ENCODE measurements around the gene RRBP1.

RRBP1 gene

DNA sequence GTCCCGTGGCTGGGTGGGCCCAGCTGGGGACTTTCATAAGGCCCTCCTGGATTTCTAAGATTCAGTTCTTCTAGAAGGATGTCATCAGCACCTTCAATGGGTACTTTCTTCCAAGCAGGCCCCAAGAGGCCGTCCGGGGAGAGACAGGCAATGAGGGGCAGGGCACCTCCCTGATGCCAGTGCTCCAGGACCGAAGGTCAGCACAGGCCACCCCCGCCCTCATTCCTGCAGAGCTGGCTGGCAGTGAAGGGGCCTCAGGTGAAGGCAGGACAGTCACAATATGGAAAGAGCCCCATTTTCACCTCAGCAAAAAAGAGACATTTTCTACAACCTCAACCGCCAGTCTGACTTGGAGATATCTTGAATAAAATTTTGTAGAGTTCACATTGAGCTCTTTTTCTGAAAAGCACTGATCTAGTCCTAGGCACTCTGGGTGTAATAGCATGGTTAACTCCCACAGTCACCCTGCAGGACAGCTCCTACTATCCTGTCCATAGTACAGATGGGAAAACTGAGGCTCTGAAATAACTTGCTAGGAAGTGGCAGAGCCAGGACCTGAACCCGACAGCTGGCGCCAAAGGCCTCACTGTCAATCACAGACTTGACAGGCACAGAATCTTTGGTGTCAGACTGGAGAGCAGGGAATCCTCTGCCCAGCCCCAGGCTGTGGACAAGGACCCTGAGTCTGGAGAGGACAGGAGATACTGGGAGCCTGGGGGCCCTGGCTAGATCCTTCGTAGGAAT, 50.3 kb downstream of the RRBP1 start:
- DNase-seq, result no peak

DNA sequence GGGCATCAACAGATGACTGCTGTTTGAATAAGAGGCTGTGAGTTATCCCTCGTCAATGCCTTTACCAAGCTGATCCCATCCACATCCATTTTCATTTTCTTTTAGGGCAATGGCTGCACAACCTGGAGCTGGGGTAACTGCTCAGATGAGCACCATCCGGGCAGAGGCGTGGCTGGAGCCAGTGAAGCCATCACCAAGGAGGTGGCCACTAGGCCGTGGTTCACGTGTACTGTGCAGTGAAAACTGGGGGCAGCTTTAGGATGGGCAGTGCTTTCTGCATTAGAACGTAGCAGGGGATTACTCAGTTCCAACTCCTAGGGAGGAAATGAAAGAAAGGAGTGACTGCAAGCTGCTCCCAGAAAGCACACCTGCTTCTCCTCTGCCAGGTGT, 51.2 kb downstream of the RRBP1 start:
- DNase-seq, result no peak

DNA sequence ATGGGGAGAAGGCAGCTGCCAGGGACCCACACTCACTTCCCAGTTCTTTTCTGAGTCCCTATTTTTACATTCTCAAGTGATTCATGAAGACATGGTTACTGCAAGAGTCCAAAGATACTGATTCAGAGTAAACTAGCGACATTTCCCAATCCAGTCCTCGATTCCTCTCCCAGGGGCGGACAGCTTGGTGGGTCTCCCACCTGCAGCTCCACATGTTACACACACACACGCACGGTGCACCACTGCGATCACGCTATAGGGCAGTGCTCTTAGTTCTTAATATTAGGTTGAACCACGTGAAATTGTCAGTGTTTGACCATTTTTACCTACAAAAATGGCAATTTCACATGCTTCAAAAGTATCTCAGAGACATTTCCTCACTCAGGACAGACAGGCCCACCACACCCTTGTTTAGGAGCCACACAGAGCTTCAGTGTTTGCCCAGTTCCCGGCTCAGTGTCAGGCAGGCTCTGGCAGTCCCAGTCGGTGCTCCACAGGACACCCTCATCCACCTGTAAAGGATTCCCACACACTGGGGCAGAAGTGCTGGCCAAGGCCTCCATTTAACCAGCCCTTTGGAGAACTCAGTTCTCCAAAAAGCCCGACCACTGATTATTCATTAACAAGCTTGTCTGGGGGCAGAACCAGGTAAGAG, 51.8 kb downstream of the RRBP1 start:
- DNase-seq, result no peak

DNA sequence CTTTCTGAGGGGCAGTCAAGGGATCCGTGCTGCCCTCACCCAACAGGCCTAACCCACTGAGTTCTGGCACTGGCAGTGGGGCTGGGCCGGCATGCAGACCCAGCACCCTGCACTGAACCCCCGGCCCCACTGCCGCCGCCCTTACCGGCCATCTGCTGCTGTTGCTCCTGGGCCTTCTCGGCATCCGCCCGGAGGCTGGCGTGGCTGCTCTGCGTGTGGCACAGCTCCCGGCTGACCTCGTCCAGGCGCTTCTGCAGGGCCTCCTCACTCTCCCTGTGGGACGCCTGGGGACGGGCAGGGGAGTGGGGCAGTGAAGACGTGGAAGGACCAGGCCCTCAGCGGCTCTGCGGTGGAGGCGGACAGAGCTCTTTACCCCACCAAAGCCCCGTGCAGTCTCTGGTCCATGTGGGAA, 52.4 kb downstream of the RRBP1 start:
- DNase-seq, result no peak

DNA sequence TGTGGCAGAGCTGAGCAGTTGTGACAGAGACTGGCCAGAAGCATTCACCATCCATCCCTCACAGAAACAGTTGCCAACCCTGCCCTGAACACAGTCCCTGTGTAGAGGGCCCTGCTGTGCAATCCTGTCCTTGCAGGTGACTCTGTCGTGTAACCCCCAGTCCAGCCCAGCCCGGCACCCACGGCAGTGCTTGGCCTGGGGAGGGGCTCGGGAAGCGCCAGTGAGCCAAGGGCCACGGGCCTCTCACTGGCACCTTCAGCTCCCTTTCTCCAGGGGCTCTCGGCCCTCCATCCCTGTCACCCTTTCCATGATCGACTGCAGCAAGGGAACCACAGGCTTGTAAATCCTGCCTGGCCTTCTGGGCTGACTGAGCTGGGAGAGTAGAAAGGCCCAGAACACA, 53.0 kb downstream of the RRBP1 start:
- DNase-seq, result no peak

DNA sequence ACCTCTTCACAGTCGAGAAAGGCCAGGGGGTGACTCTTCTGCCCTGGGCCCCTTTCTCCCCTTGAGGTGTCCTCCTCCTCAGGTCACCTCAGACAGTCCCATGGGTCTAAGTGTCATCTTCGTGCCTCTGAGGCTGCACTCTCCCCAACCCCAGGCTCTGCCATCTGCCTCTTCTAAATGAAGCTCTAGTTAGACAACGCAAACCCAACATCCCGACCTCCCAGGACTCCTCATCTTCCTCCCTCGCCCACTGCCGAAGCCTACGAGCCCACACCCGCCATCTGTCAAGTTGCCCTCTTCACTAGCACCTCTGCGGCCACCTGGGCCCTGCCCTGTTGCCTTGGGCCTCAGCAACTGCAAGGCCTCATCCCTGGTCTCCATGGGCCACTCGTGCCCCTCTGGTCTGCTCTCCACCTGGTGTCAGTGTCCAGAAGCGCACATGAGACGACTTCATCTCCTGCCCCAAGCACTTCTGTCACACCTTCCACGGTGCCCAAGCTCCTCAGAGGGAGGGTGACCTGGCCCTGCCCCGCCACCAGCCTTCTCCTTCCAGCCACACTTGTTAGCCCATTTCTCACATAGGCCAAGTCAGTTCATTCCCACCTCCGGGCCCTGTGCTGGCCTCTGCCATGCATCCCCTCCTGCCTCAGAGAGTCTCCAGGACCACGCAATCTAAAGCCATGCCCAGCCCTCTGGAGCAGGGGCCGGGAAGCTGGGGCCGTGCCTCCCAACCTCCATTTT, 53.8 kb downstream of the RRBP1 start:
- no peak for DNase-seq

DNA sequence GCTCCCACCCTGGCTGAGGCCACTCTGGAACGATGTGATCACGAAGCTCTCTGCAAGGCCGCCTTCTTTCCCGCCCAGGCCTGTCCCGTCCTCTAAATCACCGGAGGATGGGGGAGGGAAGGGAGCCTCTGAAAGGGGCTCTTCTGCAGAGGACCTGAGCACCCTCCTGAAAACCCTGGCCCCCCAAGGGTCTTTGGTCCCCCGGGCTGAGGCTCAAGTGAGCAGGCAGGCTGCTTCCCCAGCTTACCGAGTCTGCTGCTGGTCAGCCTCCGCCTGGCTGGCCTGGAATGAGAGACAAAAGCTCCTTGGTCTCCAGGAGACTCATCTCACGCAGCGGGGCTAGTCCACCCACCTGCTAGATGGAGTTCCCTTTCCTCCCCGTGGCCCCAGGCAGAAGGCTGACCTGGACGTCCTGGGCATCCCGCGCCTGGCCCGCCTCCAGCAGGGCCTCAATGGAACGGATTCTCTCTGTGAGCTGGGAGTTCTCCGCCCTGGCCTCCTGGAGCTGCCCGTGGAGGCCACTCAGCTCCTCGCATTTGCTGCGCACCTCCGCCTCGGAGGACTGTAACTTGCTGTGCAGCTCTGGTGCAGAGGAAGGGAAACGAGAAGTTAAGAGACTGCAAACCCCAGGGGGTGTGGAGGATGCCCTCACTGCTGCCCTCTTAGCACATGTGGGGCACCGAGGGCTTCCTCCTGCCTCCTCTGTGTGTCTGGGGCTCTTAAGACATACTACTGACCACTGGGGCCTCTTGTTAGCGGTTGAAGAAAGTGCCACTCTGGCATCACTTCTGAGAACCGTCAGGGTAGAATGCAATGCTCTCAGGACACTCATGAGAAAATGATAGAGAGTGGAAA, 54.7 kb downstream of the RRBP1 start:
- no peak for DNase-seq

DNA sequence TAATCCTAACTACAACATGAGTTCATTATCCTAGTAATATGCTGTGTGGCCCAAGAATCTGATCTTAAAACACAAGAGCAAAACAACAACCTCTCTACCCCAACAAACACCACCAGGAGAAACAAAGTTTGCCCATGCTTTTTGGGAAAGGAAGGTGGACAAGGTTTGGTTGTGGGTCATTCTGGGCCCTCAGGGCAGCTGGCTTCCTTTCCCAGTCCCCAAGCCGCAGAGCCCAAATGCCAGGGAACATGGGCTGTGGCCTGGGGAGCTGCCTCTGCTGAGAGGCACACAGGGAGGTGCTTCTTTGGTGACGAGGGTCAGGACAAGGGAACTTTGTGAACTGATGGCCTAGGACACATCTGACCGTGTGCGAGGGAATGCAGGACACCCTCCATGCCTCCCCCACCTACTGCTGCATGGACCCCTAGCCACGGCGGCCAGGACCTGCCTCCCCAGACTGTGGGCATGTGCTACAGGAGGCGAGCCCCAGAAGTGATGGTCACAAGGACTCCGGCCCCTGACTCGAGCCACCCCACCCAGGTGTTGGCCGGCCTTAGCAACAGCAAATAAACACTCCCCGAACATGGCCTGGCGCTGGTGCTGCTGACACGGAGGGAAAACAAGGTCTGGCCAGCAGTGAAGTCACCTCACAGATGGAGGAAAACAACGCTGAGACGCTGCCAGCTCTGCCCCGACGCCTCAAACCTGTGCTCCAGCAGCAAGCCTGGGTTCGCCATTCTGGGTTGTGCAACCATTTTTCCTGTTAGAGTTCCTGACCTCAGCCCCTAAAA, 55.6 kb downstream of the RRBP1 start:
- DNase-seq, result no peak

DNA sequence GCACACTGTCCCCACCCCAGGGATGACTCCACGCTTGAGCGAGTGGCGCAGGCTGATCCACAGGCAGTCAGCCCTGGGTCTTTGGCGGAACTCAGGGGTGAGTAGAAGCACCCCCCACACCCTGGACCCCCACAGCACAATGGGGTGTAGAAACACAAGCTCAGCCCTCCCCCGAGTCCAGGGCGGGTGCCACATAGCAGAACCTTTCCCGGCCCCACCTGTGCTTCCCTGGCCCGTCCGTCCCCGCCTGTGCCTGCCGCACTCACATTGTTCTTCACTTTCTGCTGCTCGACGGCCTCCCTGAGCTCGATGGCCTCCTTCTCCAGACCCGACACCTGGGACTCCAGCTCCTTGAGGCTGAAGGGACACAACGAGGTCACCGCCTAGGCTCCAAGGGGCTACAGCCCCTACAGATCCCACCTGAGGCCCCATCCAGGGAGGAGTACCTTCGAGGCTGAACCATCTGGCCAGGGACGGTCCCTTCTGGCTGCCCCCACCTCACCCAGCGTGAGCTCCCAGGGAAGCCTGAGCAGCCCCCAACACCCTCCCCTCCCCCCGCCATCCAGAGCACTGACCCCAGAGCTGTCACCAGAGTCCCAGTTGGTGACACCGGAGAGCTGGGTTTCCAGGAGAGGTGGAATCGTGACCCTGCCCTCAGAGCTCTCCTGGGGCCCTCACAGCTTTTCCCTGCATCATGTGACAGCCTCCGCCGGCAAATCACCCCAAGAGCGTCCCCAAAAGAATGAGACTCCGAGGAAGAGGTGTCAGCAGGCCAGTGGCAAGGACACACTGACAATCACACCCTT, 56.6 kb downstream of the RRBP1 start:
- no peak for DNase-seq

DNA sequence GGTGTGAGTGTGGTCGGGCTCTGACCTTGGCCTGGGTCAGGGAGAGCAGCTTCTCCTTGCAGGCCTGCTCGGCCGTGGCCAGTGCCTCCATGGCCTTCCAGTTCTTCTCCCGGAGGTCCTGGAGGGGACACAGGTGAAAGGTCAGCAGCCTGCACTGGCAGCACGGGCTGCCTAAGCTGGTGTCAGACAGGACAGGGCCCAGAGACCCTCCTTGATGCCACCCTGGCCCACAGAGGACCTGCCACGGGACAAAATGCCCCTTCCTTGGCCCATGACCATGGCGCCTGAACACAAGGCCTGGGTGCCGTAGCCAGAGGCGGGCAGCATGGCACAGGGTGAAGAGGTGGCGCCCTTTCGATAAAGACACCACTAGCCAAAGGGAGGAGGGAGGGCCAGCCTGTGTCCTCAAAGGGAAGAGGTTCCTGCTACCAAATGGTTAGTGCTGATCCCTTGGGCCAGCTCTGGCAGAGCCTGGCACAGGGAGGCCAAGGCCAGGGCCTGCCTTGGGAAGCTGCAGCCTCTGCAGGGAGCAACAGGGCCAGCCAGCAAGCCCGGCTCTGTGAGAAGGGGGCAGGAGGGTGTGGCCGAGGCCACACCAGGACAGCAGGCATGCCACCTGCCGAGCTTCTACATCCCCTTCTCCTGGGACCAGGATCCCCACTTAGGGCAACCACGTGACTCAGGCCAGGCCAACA, 57.3 kb downstream of the RRBP1 start:
- DNase-seq, result no peak

DNA sequence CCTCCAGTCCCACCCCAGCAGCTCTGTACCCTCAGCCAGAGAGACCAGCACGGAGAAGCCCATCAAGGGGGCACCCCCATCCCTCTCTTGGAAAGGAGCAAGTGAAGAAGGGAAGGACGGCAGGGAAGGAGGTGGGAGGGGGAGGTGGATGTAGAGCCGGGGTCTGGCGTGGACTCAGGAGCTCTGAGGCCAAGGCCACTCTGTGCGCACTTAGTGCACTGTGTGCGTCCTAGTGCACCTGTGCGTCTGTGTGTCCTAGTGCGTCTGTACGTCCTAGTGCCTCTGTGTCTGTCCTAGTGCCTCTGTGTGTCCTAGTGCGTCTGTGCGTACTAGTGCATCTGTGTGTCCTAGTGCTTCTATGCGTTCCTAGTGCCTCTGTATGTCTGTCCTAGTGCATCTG, 58.0 kb downstream of the RRBP1 start:
- DNase-seq, result no peak

DNA sequence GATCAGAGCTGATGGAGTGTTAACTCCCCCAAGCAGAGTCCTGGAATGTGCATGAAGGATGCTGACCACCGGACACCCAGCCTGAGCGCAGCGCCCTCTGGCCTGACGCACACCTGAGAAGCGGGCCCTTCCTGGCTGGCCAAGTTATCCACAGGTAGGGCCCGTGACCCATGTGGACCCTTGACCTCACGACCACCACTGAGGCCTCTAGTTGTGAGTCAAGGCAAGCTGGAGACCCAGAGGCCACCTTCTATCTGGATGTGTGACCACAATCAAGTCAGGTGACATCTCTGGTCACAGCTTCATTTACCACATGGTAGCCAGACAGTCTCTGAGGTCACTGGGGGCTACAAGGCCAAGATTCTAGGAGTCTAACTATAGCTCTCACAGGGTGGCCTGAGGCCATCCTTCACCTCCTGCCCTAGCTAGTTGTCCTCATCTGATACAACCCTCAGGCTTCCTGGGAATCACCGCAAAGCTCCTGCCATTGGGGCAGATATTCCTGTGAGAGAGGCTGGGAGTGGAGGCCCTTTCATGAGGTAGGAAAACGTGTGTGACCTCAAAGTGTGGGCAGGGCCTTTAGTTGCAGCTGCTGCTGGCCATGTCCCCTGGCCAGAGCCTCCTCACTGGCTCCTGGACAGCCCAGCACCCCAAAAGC, 59.1 kb downstream of the RRBP1 start:
- no peak for DNase-seq

DNA sequence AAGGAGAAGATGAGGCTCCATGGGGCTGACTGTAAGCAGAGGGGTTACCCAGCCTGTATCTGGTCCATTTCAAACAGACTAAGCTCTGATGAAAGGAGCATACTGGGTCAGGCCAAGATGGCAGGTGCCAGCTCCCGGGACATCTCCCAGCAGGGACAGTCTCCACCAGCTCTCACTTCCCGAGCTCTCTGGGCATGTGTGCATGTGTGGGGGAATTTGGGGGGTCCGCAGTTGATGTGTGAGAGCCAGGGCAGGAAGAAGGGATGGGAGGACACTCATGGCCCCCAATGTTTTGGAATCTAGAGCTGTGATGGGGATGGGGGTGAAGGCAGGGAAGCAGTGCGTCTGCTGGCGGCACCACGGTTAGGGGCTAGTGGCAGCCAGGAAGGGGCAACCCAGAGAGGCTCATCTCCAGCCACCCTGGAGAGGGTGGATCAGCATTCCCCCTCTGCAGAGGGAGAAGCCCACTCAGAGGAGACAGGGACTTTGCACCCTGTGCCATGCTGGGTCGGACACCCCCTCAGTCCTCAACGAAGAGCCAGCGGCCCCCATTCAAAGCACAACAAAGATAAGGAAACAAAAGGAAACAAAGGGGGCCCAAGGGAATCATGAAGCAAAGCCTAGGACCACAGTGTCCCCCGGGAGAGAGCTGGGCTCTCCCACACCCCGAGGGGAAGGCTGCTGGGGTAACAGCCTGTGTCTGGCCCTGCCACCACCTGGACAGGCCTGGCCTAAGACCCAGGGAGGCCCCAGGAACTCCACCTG, 59.8 kb downstream of the RRBP1 start:
- no peak for DNase-seq

DNA sequence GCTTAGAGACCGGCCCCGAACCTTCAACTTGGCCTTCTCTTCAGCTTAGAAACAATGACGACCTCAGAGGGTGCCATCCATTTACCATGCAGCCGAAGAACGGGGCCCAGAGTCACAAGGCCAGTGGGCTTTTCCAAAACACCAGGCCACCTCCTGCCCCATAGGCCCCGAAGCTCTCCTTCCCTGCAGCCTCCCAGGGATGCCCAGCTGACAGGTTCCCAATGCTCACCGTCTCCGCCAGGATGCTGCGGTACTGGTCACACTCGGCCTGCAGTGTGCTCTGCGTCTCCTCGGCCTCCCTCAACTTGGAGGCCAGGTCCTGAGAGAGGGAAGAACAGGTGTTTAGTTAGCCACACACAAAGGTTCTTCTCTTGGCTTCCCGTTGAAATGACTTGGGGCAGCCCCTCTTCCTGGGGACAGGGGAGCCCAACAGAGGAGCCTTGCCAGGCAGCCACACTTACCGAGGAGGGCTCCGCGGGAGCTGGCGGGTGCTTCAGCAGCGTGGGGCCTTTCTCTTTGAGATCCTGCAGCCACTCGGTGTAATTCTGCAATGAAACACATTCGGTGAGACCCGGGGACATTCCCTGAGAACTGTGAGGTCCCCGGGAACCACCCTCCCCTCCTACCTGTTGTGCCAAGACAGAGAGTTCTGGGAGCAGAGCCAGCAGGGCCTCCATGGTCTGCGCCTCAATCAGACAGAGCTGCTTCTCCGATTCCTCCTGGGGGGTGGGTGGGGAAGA, 60.6 kb downstream of the RRBP1 start:
- no peak for DNase-seq

DNA sequence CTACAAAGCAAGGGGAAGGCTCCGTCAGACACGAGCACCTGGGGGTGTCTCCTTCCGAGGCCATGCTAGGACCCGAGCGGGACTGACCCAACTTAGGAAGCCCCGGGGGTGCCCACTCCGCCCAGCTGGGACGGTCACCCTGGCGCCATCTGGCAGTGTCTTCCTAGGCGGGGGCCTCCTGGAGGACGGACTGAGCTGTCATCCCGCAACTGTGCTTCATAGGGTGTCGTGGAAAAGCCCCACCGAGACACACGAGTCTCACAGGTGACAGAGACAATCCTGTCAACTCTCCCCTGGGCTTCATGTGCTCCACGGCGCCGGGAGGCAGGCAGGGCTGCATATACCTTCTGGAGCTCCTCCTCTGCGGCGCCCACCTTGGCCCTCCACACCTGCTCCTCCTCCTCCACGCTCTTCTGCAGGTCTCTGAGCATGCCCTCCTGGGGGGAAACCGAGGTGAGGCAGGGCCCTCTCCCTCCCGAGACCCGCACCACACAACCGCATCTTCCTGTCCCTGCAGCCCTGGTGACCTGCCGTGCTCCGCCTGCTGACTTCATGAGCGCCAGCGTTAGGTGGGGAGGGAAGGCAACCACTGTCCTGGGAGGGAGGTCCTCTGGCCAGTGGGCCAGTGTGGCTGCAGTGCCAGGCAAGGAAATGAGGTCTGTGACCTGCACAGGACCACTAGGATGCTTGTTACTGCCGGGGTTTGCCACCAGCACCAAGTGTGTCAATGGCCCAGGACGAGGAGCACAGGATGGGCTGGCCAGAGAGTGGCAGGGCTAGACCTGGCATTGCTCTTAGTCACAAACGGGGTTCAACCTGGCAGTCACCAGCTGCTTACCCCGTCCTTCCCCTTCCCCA, 61.4 kb downstream of the RRBP1 start:
- DNase-seq, result no peak

DNA sequence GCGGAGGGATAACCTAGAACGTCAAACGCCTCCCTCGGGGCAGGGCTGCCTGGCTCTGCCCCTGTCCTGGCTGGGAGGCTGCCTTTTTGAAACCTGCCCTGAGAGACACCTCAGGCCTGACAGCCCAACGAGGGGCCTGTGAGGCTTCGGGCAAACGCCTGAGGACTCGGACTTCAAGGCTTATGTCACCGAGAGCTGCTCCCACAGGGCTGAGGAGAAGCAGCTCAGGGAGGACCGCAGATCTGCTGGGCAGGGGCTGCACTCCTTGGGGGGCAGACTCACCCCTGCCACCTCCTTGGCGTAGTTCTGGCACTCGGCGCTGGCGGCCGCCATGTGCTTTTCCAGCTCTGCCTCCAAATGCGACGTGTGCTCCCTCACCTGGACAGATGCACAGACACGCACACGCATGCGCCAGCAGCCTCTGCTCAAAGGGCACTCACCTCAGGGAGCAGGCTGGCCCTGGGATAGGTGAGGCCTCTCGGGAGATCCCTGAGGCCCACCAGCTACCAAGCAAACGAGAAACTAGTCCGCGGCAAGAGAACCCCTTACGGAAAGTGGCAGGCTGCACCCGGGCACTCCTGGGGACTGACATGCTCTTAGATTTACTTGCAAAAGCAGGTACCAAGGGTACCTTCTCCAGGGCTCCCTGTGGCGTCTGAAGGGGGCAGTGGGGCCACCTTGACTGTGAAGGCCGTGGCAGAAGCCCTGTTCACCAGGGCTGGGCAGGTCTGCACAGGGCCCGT, 62.5 kb downstream of the RRBP1 start:
- DNase-seq, result no peak

DNA sequence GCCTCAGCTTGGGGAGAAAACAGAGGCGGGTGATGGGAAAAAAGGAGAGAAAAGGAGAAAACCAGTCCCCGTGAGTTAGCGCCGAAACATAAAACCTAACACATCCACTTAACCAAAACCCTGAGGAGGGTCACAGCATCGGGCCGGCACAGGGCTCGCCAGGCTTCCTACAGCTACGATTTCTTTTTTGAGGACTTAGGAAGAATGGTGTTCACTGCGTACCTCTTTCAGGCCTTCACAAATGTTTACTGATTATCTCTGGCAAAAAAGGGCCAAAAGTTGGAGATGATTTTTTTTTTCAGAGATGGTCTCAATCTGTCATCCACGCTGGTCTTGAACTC, 63.4 kb downstream of the RRBP1 start:
- DNase-seq, result no peak

Data from NCI-H2171 treated with DMSO at 0.1 percent for 48 hours (cell line).